HG03520 (cell line): ENCODE data around the gene DBX1.

Source experiments
- ATAC-seq: cut with Tn5 transposase; IDR thresholded peaks from one replicate; pipeline ENCODE4 v1.9.1; 2021; ENCODE audit warnings: mild to moderate bottlenecking, moderate library complexity; ENCODE audit not compliant: unreplicated experiment

Gene DBX1

GRCh38 chr11:20126724-20127123 is 33.6 kb downstream of the DBX1 start:
- no peak for ATAC-seq

GRCh38 chr11:20125927-20126326 is 34.3 kb downstream of the DBX1 start:
- no peak for ATAC-seq

- ATAC-seq: no peak
Measured at GRCh38 chr11:20122131-20122530, 38.1 kb downstream of the DBX1 start.

- no peak for ATAC-seq
Measured at GRCh38 chr11:20120134-20120925, 39.9 kb downstream of the DBX1 start.

GRCh38 chr11:20119315-20119714 is 41.0 kb downstream of the DBX1 start:
- ATAC-seq: no peak

- no peak for ATAC-seq
Measured at GRCh38 chr11:20118209-20118608, 42.1 kb downstream of the DBX1 start.

GRCh38 chr11:20117291-20117690 is 43.0 kb downstream of the DBX1 start:
- ATAC-seq: no peak

- ATAC-seq: no peak
Measured at GRCh38 chr11:20116825-20117224, 43.5 kb downstream of the DBX1 start.

GRCh38 chr11:20114588-20114987 is 45.7 kb downstream of the DBX1 start:
- no peak for ATAC-seq

- ATAC-seq: no peak
Measured at GRCh38 chr11:20113149-20113438, 47.2 kb downstream of the DBX1 start.

- ATAC-seq: no peak
Measured at GRCh38 chr11:20112291-20113148, 47.8 kb downstream of the DBX1 start.

GRCh38 chr11:20111871-20112270 is 48.4 kb downstream of the DBX1 start:
- no peak for ATAC-seq

GRCh38 chr11:20110908-20111669 is 49.2 kb downstream of the DBX1 start:
- peak; percentile 83 for ATAC-seq

- ATAC-seq: no peak
Measured at GRCh38 chr11:20109731-20110445, 50.4 kb downstream of the DBX1 start.
